GM10248 (cell line): ENCODE measurements around the gene KIF26B.

ENCODE experiments used
- CTCF ChIA-PET: fragments of 300-600 bp; sonication (Branson Sonifier 250); formaldehyde crosslinking; extraction: SDS; loops from one replicate; lab custom pipeline; 2021; ENCODE audit warnings: antibody characterized with exemption; lab: Yijun Ruan, JAX
- POLR2A ChIA-PET: fragments of 350-650 bp; sonication (Branson Sonifier 250); formaldehyde crosslinking; extraction: SDS; loops from one replicate; lab custom pipeline; 2020; ENCODE audit warnings: antibody characterized with exemption; lab: Yijun Ruan, JAX
- DNase-seq: peaks from one replicate; pipeline ENCODE4 v3.0.0; 2012; ENCODE audit errors: extremely low spot score
- CTCF ChIP-seq: IDR thresholded peaks from 2 replicates; pipeline ENCODE4 v1.5.1; 2012; ENCODE audit warnings: mild to moderate bottlenecking, low read depth; ENCODE audit errors: extremely low read depth, missing control alignments, control extremely low read depth

KIF26B gene

GRCh38 chr1:245110406-245110805, 44.4 kb upstream of the KIF26B start:
- no peak for DNase-seq
- no peak for TF ChIP-seq CTCF
- CTCF ChIA-PET = no interaction called here
- POLR2A ChIA-PET = no interaction called here

- DNase-seq = no peak
- ChIA-PET POLR2A (no interaction called here), CTCF (no interaction called here)
- no peak for TF ChIP-seq CTCF
Measured at GRCh38 chr1:245111073-245111472, 43.7 kb upstream of the KIF26B start.

- no peak for DNase-seq
- ChIA-PET POLR2A (no interaction called here), CTCF (interaction anchor here (1.0 kb wide), 1 partner anchor 28 kb away, joined by 3 read pairs; no protein-coding TSS in a partner anchor)
- TF ChIP-seq CTCF = no peak
Measured at GRCh38 chr1:245113649-245114048, 41.1 kb upstream of the KIF26B start.

GRCh38 chr1:245116131-245116530, 38.7 kb upstream of the KIF26B start:
- ChIA-PET POLR2A (no interaction called here), CTCF (interaction anchor here (1.2 kb wide), 1 partner anchor 61 kb away, joined by 3 read pairs; no protein-coding TSS in a partner anchor)
- DNase-seq = no peak
- no peak for TF ChIP-seq CTCF

- ChIA-PET POLR2A (no interaction called here), CTCF (interaction anchor here (1.2 kb wide), 1 partner anchor 62 kb away, joined by 3 read pairs; no protein-coding TSS in a partner anchor)
- no peak for TF ChIP-seq CTCF
- DNase-seq = no peak
Measured at GRCh38 chr1:245116751-245117150, 38.0 kb upstream of the KIF26B start.

GRCh38 chr1:245118066-245118465, 36.7 kb upstream of the KIF26B start:
- TF ChIP-seq CTCF = no peak
- CTCF ChIA-PET = no interaction called here

More at GRCh38 chr1:245118066-245118465, 36.7 kb upstream of the KIF26B start:
- DNase-seq = no peak
- POLR2A ChIA-PET = no interaction called here
